Muscle of leg (tissue), 11 donors: ENCODE results near the gene FEV. TPM values are rescaled to one million over a fixed set of nuclear protein-coding genes. Genes with fewer than 3 reads are reported as not detected.

Experiments used
- DNase-seq: peaks from one replicate; pipeline ENCODE4 v3.0.0; 2013
- H3K27ac ChIP-seq: one replicate; pipeline ENCODE4 v1.5.1; 2013; ENCODE audit warnings: mild to moderate bottlenecking, low read length, control low read depth
- H3K27me3 ChIP-seq: one replicate; pipeline ENCODE4 v1.6.1; 2013; ENCODE audit warnings: low read length; ENCODE audit not compliant: control insufficient read depth, insufficient read depth
- H3K36me3 ChIP-seq: one replicate; pipeline ENCODE4 v1.6.1; 2013; ENCODE audit warnings: low read length; ENCODE audit not compliant: control insufficient read depth, insufficient read depth
- H3K4me1 ChIP-seq: one replicate; pipeline ENCODE4 v1.6.1; 2013; ENCODE audit warnings: low read length; ENCODE audit not compliant: control insufficient read depth, insufficient read depth
- H3K4me3 ChIP-seq: one replicate; pipeline ENCODE4 v1.5.1; 2013; ENCODE audit warnings: low read length, control low read depth
- H3K9me3 ChIP-seq: replicated peaks from 2 replicates; pipeline ENCODE4 v1.6.1; 2013; ENCODE audit warnings: low read depth, low read length; ENCODE audit not compliant: control insufficient read depth
- WGBS: methylation state at CpG from one replicate; pipeline ENCODE4 v1.1.5; 2013; ENCODE audit warnings: missing lambda C conversion rate; ENCODE audit not compliant: insufficient coverage; 5-methylcytosine and 5-hydroxymethylcytosine counted together
- polyA plus RNA-seq, 8 donors: library from polyadenylated mRNA; unstranded; fragments of 120-200 nt; gene quantifications; one replicate each; pipeline versions ENCODE4 v1.2.1 to v1.2.3, GENCODE V29; 2013; ENCODE audit warnings: inconsistent platforms in 1 of 8, low replicate concordance in 1 of 8; ENCODE audit not compliant: insufficient read length in 8 of 8, insufficient read depth in 1 of 8
- total RNA-seq: library from RNA; stranded (reverse); fragments of 120-200 nt; gene quantifications from one replicate; pipeline ENCODE4 v1.2.4, GENCODE V29; 2013

The FEV gene
- total and polyA plus RNA-seq, 9 donors = 0.08 to 0.62 (median 0.40) TPM; not detected in 4

GRCh38 chr2:218993345-218994315 is 8.6 kb upstream of the FEV start, which contains the start of gene CRYBA2:
TSS of gene CRYBA2 (minus strand) at chr2:218993422. CDS start at chr2:218993176, 246 bp downstream.
- H3K9me3 ChIP-seq = no peaks in the 10 kb centered on the region

DNA sequence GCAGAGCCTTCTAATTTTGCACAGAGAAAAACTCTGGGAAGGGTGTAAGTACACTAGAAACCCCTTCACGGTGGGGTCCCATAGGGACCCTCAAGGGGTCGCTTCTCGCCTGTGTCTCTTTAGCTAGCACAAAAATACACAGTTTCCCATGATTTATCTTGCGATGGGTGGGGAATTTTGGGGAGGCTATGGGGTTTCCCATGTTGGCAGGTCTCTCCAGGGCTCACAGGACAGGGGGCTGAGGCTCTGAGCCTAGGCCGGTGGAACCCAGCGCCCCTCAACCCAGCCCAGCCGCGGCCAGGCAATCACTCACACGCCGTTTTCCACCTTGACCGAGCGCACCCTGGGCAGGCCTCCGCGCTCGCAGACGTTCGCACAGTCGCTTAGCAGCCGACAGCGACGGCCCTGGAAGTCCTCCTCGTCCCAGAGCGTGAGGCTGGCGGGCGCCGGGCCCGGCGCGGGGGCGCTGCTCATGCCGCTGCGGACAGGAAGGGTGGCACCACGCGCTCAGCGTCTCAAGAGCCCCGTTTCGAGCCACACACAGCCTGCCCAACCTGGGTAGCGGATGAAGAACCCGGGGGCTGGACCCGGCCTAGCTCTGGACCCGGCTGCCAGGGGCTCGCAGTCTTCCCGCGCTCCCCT is 7.8 kb upstream of the FEV start:
- Histone ChIP-seq H3K36me3 (no peaks in the 10 kb centered on the region), H3K4me1 (peaks cover 36% of the 10 kb centered on the region), H3K4me3 (no peak overlapping the region), H3K9me3 (no peaks in the 10 kb centered on the region), H3K27me3 (peaks cover 100% of the 10 kb centered on the region), H3K27ac (no peak overlapping the region)
- WGBS = under 1% methylated on average over 40 of the region's 44 CpGs
- no peak for DNase-seq

More at GRCh38 chr2:218993345-218994315, 8.6 kb upstream of the FEV start, which contains the start of gene CRYBA2:
- under 1% methylated on average over 84 of the region's 88 CpGs for WGBS
- Histone ChIP-seq H3K27me3 (peaks cover 99% of the 10 kb centered on the region), H3K27ac (no peak within 1 kb of the TSS), H3K36me3 (no peaks in the 10 kb centered on the region), H3K4me3 (no peak within 1 kb of the TSS), H3K4me1 (peaks cover 39% of the 10 kb centered on the region)
- no peak for DNase-seq

- Histone ChIP-seq H3K4me1 (peaks cover 31% of the 10 kb centered on the region), H3K36me3 (no peaks in the 10 kb centered on the region), H3K4me3 (no peak overlapping the region), H3K9me3 (no peaks in the 10 kb centered on the region), H3K27me3 (peaks cover 100% of the 10 kb centered on the region), H3K27ac (no peak overlapping the region)
- no peak for DNase-seq
- WGBS = 14% methylated on average over 2 of the region's 7 CpGs
These were observed 7.2 kb upstream of the FEV start for GRCh38 chr2:218992196-218992595.

- H3K4me3 ChIP-seq = no peak overlapping the region
- WGBS = 4% methylated on average over 8 of the region's 13 CpGs
- DNase-seq = peak; percentile 22
These were observed 6.7 kb upstream of the FEV start for GRCh38 chr2:218991674-218992168.

DNA sequence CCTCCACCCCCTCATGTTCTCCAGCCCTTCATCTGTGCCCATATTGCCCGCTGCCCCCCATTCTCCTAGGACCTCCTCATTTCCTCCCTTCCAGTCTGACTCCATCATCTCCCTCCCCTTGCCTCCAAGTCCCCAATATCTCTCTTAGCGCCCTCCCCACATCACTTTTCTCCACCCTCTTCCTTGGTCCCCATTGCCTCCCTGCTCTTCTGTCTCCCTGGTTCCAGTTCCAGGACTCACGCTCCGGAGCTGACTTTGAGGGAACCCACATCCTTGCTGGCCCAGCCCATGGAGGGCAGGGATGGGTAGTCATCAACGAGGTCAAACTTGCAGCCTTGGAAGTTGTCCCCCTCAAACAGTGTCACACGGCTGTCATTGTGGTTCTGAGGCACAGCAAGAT is 5.6 kb upstream of the FEV start:
- H3K9me3 ChIP-seq = no peaks in the 10 kb centered on the region

More at GRCh38 chr2:218991674-218992168, 6.7 kb upstream of the FEV start:
- peaks cover 26% of the 10 kb centered on the region for H3K4me1 ChIP-seq
- no peaks in the 10 kb centered on the region for H3K9me3 ChIP-seq
- H3K27me3 ChIP-seq = peaks cover 100% of the 10 kb centered on the region
- H3K36me3 ChIP-seq = no peaks in the 10 kb centered on the region
- H3K27ac ChIP-seq = no peak overlapping the region

DNA sequence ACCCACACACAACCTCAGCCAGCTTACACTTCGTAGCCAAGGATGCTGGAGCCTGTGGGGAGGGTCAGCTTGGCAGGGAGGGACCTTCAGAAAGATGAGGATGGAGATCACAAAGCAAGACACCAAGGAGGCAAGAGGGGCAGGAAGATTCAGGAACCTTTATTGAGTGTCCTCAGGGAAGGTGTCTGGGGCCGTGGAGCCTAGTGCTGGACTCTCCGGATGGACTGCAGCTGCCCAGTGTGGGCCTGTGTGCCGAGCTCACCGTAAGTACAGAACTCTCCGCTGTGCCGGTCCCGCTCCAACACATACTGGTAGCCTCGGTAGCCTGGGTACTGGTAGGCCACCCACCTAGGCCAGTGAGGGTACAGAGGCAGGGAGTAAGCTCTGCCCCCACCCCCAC is 5.1 kb upstream of the FEV start:
- no peak for DNase-seq
- H3K27ac ChIP-seq = no peak overlapping the region
- H3K27me3 ChIP-seq = peaks cover 100% of the 10 kb centered on the region
- H3K4me3 ChIP-seq = no peak overlapping the region
- H3K9me3 ChIP-seq = no peaks in the 10 kb centered on the region
- H3K4me1 ChIP-seq = peaks cover 17% of the 10 kb centered on the region
- no peaks in the 10 kb centered on the region for H3K36me3 ChIP-seq
- 6% methylated on average over 4 of the region's 9 CpGs for WGBS

More for the DNA sequence above, 5.6 kb upstream of the FEV start:
- 7% methylated on average over 6 of the region's 6 CpGs for WGBS
- no peaks in the 10 kb centered on the region for H3K36me3 ChIP-seq
- peaks cover 15% of the 10 kb centered on the region for H3K4me1 ChIP-seq
- peaks cover 100% of the 10 kb centered on the region for H3K27me3 ChIP-seq
- no peak for DNase-seq
- H3K27ac ChIP-seq = no peak overlapping the region
- no peak overlapping the region for H3K4me3 ChIP-seq

DNA sequence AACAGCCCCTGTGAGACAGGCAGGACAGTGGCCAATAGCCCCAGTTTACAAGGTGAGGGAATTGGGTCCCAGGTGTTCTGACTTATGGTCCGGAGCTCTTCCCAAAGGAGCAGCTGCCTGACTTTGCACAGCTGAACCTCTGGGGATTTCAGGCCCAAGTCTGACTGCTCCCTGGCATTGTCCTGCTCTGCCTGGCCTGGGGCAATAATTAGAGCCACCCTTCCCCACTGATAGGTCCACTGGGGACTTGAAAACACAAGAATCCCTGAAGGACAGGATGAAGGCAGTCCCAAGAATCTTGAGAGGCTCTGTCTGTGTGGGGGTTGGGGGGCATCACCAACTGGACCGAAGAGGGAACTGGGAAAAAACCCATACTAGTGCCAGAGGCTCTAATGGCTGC is 3.7 kb upstream of the FEV start:
- Histone ChIP-seq H3K4me1 (peaks cover 25% of the 10 kb centered on the region), H3K36me3 (no peaks in the 10 kb centered on the region), H3K27ac (no peak overlapping the region), H3K4me3 (no peak overlapping the region), H3K27me3 (peaks cover 100% of the 10 kb centered on the region), H3K9me3 (no peaks in the 10 kb centered on the region)
- no peak for DNase-seq
- 63% methylated on average over 1 of the region's 2 CpGs for WGBS

- DNase-seq = no peak
- peaks cover 100% of the 10 kb centered on the region for H3K27me3 ChIP-seq
- WGBS = no CpG with 5 or more reads among the region's 3 CpGs
- no peak overlapping the region for H3K4me3 ChIP-seq
- H3K27ac ChIP-seq = no peak overlapping the region
- H3K9me3 ChIP-seq = no peaks in the 10 kb centered on the region
- no peaks in the 10 kb centered on the region for H3K36me3 ChIP-seq
- H3K4me1 ChIP-seq = peaks cover 21% of the 10 kb centered on the region
These were observed 3.2 kb upstream of the FEV start for GRCh38 chr2:218988164-218988563.

DNA sequence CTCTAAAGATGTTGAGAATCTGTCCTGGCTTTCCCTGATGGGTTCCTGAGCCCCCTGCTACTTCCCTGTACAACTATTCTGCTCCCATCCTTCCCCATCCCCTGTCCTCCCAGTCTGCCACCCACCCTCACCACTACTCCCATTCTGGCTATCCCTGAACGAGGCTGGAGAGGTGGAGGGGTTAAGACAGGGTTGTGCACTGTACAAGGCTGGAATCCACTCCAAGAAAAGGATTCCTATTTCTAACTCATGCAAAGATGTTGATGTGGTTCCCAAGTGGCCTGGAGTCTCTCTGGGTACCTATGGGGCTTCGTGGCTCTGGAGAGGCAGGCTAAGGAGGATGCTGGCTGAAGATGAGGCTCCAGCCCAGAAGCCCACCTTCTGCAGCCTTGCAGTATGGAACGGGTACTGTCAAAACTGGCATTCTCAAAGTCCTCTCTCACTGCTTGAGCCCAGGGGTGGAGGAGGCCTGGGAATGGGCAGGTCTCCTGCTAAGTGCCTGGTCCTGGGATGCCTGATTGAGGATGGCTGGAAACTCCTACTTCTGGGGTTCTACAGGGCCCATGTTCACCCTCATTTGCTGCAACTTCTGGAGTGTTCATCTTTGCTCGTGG is 1.3 kb upstream of the FEV start:
- peaks cover 98% of the 10 kb centered on the region for H3K27me3 ChIP-seq
- H3K4me3 ChIP-seq = no peak overlapping the region
- DNase-seq = no peak
- H3K27ac ChIP-seq = no peak overlapping the region
- 39% methylated on average over 3 of the region's 4 CpGs for WGBS
- peaks cover 33% of the 10 kb centered on the region for H3K4me1 ChIP-seq
- H3K9me3 ChIP-seq = no peaks in the 10 kb centered on the region
- no peaks in the 10 kb centered on the region for H3K36me3 ChIP-seq
